Activated CD8-positive, alpha-beta memory T cell treated with anti-CD3 and anti-CD28 coated beads for 48 hours (primary cell): ENCODE data around the gene ATP6V1G2.
A peak's percentile ranks its signal among the peaks of the same experiment; 100 is the strongest.
"Not testable (repeated sequence)": the region's sequence is repeated elsewhere in the genome, so short reads cannot be mapped to it uniquely, and the experiment has no call there.

Experiments used
- DNase-seq, 3 experiments: peaks; one replicate each; pipeline ENCODE4 v3.0.0-alpha.2; 2020; ENCODE audit warnings: low read depth in 2 of 3, low spot score in 2 of 3

ATP6V1G2 gene

DNA sequence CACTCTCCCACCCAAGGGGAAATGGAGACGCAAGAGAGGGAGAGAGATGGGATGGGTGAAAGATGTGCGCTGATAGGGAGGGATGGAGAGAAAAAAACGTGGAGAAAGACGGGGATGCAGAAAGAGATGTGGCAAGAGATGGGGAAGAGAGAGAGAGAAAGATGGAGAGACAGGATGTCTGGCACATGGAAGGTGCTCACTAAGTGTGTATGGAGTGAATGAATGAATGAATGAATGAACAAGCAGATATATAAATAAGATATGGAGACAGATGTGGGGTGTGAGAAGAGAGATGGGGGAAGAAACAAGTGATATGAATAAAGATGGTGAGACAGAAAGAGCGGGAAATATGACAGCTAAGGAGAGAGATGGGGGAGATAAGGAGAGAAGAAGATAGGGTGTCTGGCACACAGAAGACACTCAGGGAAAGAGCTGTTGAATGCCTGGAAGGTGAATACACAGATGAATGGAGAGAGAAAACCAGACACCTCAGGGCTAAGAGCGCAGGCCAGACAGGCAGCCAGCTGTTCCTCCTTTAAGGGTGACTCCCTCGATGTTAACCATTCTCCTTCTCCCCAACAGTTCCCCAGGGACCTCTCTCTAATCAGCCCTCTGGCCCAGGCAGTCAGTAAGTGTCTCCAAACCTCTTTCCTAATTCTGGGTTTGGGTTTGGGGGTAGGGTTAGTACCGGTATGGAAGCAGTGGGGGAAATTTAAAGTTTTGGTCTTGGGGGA is 29.7 kb upstream of the ATP6V1G2 start:
- DNase-seq: no peak

DNA sequence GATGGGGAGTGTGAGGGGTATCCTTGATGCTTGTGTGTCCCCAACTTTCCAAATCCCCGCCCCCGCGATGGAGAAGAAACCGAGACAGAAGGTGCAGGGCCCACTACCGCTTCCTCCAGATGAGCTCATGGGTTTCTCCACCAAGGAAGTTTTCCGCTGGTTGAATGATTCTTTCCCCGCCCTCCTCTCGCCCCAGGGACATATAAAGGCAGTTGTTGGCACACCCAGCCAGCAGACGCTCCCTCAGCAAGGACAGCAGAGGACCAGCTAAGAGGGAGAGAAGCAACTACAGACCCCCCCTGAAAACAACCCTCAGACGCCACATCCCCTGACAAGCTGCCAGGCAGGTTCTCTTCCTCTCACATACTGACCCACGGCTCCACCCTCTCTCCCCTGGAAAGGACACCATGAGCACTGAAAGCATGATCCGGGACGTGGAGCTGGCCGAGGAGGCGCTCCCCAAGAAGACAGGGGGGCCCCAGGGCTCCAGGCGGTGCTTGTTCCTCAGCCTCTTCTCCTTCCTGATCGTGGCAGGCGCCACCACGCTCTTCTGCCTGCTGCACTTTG is 29.0 kb upstream of the ATP6V1G2 start, which contains the start of gene TNF:
Gene TNF, plus strand, starts transcription at position 231 of the 567 bp plus-strand sequence. Its CDS starts 177 bp downstream, at position 408.
- peak in 1 of 3 experiments; percentile 75 for DNase-seq

DNA sequence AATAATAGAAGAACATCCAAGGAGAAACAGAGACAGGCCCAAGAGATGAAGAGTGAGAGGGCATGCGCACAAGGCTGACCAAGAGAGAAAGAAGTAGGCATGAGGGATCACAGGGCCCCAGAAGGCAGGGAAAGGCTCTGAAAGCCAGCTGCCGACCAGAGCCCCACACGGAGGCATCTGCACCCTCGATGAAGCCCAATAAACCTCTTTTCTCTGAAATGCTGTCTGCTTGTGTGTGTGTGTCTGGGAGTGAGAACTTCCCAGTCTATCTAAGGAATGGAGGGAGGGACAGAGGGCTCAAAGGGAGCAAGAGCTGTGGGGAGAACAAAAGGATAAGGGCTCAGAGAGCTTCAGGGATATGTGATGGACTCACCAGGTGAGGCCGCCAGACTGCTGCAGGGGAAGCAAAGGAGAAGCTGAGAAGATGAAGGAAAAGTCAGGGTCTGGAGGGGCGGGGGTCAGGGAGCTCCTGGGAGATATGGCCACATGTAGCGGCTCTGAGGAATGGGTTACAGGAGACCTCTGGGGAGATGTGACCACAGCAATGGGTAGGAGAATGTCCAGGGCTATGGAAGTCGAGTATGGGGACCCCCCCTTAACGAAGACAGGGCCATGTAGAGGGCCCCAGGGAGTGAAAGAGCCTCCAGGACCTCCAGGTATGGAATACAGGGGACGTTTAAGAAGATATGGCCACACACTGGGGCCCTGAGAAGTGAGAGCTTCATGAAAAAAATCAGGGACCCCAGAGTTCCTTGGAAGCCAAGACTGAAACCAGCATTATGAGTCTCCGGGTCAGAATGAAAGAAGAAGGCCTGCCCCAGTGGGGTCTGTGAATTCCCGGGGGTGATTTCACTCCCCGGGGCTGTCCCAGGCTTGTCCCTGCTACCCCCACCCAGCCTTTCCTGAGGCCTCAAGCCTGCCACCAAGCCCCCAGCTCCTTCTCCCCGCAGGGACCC is 28.0 kb upstream of the ATP6V1G2 start:
- no peak for DNase-seq

DNA sequence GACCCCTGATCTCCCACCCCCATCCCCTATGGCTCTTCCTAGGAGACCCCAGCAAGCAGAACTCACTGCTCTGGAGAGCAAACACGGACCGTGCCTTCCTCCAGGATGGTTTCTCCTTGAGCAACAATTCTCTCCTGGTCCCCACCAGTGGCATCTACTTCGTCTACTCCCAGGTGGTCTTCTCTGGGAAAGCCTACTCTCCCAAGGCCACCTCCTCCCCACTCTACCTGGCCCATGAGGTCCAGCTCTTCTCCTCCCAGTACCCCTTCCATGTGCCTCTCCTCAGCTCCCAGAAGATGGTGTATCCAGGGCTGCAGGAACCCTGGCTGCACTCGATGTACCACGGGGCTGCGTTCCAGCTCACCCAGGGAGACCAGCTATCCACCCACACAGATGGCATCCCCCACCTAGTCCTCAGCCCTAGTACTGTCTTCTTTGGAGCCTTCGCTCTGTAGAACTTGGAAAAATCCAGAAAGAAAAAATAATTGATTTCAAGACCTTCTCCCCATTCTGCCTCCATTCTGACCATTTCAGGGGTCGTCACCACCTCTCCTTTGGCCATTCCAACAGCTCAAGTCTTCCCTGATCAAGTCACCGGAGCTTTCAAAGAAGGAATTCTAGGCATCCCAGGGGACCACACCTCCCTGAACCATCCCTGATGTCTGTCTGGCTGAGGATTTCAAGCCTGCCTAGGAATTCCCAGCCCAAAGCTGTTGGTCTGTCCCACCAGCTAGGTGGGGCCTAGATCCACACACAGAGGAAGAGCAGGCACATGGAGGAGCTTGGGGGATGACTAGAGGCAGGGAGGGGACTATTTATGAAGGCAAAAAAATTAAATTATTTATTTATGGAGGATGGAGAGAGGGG is 27.1 kb upstream of the ATP6V1G2 start:
- no peak for DNase-seq

DNA sequence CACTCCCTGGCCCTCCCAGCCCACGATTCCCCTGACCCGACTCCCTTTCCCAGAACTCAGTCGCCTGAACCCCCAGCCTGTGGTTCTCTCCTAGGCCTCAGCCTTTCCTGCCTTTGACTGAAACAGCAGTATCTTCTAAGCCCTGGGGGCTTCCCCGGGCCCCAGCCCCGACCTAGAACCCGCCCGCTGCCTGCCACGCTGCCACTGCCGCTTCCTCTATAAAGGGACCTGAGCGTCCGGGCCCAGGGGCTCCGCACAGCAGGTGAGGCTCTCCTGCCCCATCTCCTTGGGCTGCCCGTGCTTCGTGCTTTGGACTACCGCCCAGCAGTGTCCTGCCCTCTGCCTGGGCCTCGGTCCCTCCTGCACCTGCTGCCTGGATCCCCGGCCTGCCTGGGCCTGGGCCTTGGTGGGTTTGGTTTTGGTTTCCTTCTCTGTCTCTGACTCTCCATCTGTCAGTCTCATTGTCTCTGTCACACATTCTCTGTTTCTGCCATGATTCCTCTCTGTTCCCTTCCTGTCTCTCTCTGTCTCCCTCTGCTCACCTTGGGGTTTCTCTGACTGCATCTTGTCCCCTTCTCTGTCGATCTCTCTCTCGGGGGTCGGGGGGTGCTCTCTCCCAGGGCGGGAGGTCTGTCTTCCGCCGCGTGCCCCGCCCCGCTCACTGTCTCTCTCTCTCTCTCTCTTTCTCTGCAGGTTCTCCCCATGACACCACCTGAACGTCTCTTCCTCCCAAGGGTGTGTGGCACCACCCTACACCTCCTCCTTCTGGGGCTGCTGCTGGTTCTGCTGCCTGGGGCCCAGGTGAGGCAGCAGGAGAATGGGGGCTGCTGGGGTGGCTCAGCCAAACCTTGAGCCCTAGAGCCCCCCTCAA is 25.9 kb upstream of the ATP6V1G2 start, which contains the start of gene LTA:
Gene LTA, plus strand, starts transcription at position 249 of the 871 bp plus-strand sequence. Its CDS starts 454 bp downstream, at position 703.
- DNase-seq: peak in 1 of 3 experiments; percentile 67

DNA sequence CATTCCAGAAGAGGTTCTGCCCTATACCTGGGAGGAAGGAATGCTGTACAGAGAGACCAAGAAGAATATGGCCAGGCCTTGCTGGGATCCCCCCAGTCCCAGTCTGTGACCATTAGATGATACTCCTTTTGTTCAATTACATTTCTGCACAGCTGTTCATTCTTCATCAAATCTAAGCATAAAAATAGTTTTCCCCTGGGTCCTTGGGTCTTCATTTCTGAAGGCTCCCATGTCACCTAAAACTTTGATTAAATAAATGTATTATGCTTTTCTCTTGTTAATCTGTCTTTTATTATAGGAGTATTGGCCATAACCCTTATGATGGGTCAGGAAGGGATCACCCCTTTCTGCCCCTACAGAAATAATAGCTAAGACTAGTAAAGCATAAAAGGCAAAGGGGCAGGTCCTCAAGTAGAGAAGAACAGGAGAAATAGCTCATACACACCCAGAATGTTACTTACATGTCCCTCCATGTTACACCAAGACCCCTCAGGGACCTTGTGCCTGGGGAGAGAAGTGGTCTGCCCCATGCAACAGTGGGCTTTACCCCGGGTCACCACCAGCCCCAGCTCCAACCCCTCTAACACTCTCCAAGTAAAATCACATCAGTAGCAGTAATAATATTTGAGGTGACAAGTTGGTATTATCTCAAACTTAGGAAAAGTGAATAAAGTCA is 23.6 kb upstream of the ATP6V1G2 start:
- no peak for DNase-seq

DNA sequence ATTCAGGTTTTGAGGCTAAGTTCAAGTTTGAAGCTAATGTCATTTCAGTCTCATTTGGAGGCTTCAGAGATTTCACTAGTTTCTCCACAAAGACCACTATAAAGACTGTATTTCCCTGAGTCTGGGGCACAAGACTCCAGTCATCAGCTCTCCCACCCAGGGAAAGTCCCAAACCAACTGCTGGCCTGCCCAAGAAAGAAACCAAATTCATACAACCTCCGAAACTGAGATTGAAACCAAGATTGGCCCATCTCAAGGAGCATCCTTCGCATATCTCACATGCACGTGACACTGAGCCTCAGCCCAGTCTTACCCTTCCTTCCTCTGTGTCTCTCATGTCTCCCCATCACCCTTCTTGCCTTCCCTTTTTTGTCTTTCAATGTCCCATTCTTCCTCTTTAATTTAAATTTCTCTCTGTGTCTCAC is 22.1 kb upstream of the ATP6V1G2 start:
- no peak for DNase-seq

DNA sequence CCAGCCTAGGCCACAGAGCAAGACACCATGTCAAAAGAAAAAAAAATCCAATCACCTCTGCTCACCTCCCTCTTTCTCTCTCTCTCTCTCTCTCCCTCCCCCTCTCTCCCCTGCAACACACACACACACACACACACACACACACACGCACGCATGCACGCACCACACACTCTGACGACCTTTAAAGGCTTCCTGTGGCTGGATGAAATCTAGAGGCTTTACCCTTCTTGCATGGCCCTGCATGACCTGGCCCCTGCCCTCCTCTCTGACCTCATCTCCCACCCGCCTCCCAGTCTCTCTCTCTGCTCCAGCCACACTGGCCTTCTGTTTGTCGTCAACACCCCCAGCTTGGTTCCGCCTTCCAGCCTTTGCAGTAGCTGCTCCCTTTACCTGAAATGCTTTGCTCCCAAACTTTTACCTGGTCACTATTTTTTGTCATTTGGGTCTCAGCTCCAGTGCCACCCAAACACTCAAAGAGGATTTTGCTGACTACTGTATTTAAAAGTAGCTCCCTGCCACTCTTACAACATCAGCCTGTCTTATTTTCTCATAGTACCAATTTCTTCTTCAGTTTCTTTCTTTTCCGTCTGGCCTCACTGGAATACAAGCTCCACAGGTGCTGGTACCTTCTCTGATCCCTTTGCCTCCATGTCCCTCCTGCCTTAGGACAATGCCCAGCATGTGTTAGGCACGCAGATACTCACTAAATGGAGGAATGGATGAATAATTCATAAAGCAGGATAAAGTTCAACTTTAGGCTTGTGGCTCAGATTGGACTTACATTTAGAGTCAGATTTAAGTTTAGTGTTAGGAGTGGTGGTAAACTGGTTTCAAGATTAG is 21.3 kb upstream of the ATP6V1G2 start:
- no peak for DNase-seq

DNA sequence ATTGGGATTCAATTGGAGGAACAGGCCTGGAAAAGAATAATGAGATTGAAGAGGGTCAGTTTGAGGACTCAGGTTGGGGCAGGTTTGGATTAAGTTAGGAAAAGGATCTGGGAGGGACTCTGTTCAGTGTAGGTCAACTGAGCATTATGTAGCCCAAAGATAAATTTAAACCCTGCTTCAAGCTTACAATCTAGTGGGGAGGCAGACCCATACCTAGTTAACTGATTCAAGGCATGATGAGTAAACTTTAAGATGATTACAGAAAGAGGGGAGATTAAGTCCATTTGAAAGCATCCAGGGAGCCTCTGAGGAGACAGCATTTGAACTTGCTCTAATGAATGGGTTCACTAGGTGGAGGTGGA is 14.3 kb upstream of the ATP6V1G2 start:
- no peak for DNase-seq

DNA sequence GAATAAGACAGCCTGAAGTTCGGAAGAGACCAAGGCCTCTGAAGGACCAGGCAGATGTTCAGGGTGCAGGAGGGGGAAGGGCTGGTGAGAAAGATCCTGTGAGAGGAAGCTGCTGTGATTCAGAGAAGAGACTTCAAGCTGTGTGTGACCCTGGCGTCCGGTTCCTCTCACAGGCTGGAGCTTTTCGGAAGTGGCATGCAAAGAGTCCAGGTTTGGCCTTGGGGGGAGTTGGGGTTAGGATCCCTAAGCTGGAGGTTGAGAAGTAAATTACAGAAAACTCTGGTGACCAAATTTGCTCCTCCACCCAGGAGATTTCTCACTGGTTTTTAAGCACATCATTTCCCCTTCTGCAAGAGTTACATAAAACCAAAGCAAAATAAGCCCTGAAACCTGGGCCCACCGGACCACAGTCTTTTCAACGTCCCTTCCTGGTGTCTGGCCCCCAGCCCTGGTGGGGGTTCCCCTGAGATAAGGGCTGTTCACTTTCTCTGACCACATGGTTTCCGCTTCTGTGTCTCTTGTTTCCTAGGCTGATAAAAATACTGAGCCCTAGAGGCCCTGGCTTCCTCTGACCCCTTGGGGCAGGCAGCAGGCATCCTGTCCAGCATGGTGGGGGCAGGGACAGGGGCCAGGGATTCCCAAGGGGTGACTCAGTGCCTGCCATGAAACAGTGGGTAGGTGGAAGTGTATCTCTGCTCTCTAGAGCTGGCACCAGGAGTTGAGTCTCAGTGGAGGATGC is 13.7 kb upstream of the ATP6V1G2 start:
- peak in 1 of 3 experiments; percentile 23 for DNase-seq

DNA sequence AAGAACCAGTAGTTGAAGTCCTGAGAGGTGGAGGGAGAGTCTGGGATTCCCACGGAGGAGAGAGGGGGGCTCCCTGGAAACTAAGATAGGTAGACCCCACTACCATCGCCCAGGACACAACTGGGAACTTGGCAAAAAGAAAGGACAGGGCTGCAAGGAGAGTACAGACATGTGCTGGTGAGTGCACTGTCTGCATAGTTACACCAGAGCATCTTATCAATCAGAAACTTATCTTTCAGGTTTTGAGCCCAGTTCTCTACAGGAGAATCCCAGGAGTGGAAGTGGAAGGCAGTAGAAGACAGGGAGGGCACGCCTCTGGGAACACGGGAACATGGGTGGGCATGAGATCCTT is 13.2 kb upstream of the ATP6V1G2 start:
- DNase-seq: no peak

DNA sequence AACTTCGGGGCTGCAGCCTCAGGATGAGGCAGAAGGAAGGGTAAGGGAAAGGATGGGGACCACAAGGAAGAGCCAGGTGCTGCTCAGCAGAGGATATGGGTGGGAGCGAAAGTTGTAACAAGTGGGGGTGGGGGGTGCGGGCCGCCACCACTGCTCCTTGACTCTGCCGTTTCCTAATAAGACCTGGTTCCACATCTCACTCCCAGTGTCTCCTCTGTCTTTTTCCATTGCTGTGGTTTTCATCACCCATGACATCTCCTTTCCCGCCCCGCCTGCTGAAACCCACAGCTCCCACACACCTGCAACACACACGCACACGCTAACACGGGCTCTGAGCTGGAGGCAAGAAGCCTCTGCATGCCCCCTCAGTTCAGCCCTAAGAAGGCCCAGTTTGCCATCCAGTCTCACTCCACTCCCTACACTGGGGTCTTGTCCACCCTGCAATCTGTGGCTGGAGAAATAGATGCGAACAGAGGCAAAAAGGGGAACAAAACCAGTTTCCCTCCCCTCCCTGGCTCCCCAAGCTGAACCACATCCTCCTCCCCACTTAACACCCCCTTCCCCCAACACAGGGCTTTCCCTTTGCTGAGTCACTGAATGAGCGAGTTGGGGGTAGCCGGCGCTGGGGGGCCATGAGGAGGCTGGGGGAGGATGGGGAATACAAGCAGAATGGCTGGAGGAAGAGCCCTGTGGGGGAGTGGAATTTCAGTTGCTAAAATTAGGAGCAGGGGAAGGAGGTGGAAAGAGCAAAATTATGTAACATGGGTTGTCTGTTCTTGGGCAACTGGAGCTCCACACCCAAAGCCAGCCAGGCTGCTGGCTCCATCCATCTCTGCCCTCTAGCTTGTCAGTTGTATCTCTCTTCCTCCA is 12.5 kb upstream of the ATP6V1G2 start:
- peak in 1 of 3 experiments; percentile 54 for DNase-seq

DNA sequence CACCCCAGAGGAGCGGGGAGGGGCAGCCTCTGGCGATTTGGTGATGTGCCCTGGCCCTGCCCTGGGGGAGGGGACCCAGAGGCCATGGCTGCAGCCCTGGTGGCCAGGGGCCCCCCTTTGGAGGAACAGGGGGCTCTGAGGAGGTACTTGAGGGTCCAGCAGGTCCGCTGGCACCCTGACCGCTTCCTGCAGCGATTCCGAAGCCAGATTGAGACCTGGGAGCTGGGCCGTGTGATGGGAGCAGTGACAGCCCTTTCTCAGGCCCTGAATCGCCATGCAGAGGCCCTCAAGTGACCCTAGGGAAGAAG is 11.9 kb upstream of the ATP6V1G2 start:
- no peak for DNase-seq

DNA sequence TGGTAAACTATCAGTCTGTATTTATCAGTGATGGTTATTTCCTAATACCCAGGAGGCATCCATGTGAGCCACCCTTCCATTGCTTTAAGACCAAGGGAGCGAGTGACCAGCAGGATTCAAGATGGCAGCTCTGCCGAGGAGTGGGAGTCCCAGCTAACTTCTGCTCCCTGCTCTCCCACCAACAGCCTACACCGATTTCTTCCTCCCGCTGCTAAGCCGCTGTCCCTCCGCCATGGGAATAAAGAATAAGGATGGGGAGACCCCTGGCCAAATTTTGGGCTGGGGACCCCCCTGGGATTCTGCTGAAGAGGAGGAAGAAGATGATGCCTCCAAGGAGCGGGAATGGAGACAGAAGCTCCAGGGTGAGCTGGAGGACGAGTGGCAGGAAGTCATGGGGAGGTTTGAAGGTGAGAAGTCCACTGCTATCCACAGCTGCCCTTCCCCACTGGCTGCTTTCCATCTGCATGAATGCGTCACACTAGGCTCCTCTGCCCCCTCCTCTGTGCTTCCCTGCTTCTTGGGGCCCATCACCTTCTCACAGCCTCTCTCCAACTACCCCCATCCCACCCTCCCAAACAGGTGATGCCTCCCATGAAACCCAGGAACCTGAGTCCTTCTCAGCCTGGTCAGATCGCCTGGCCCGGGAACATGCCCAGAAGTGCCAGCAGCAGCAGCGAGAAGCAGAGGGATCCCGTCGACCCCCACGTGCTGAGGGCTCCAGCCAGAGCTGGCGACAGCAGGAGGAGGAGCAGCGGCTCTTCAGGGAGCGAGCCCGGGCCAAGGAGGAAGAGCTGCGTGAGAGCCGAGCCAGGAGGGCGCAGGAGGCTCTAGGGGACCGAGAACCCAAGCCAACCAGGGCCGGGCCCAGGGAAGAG is 11.3 kb upstream of the ATP6V1G2 start:
- DNase-seq: no peak

DNA sequence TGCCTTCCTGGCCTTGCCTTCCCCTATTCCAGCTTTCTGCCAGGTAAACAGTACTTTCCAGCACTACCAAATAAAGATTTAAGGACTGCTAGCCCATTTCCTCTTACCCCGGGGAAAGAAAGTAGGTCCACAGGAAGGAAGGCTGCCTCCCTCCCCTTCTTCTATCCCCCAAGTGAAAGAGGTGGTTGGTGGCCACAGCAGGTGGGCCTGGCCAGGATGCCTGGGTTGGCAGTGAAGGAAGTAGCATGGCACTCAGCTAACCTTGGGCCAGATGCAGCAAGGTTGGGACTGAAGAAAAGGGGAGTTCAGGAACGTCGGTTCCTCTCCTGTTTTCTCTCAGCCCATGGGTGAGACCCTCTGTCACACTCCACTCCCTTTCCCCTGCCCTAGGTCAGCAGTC is 9.9 kb upstream of the ATP6V1G2 start:
- DNase-seq: no peak

DNA sequence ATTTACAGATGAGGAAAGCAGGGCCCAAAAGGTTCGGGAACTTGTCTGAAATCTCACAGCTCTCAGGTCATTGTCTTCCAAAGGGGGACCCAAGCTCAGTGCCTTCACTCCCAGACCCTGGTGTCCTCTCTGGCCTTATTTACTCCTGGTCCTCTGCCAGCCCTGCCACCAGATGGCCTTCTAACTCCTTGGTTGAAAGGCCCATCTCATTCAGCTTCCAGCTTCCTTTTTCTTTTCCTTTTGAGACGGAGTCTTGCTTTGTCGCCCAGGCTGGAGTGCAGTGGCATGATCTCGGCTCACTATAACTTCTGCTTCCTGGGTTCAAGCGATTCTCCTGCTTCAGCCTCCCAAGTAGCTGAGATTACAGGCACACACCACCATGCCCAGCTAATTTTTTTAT is 5.0 kb upstream of the ATP6V1G2 start:
- not testable (repeated sequence) for DNase-seq
